Measurements from ENCODE around the gene ADARB1.

DNA sequence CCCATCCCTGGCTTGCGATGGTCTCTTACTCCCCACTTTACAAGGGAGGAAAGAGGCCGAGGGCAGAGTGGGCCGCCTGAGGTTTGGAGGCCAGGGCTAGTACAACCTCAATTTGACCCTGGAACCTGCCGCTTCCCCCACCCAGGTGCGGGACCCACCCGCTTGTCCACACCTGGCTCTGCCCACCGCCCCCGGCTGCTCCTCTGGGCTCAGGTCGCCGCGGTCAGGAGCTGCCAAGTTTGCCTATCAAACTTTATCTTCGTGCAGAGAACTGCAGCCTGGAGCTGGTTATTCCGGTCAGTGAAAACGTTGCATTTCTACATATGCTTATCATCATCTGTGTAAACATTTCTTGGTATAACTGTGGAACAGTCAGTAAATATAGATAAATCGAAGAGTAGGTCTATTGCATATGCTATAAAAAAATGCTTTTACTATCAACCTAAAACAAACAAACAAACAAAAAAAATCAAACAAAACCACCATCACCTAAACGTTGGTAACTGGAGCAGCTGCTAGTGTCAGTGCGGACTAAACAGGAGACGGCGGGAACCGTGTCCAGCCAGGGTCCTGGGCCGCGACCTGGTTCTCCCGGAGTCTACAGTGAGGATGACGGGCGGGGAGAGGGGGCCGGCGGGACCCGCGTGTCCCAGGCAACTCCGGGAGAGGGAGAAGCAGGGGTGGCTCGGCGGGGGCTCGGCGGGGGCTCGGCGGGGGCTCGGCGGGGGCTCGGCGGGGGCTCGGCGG lies 906 bp upstream of the ADARB1 start:
- no peak for TF ChIP-seq CTCF (conservative IDR thresholded peaks at IDR 0.05; ENCODE audit: low read depth in 2 of 2)
- TF ChIP-seq POLR2AphosphoS5 (IDR thresholded peaks at IDR 0.05; ENCODE audit: low read depth) = peak; percentile 36; the same call in 1 of the 2 replicates
- no peak for TF ChIP-seq JUNB (IDR thresholded peaks at IDR 0.05; ENCODE audit: unreplicated experiment)
- no peak for TF ChIP-seq EZH2 (IDR thresholded peaks at IDR 0.05; ENCODE audit: low read depth, unreplicated experiment)
- no peak for TF ChIP-seq EZH2phosphoT487 (IDR thresholded peaks at IDR 0.05; ENCODE audit: unreplicated experiment)
- TF ChIP-seq, protein P1, sequence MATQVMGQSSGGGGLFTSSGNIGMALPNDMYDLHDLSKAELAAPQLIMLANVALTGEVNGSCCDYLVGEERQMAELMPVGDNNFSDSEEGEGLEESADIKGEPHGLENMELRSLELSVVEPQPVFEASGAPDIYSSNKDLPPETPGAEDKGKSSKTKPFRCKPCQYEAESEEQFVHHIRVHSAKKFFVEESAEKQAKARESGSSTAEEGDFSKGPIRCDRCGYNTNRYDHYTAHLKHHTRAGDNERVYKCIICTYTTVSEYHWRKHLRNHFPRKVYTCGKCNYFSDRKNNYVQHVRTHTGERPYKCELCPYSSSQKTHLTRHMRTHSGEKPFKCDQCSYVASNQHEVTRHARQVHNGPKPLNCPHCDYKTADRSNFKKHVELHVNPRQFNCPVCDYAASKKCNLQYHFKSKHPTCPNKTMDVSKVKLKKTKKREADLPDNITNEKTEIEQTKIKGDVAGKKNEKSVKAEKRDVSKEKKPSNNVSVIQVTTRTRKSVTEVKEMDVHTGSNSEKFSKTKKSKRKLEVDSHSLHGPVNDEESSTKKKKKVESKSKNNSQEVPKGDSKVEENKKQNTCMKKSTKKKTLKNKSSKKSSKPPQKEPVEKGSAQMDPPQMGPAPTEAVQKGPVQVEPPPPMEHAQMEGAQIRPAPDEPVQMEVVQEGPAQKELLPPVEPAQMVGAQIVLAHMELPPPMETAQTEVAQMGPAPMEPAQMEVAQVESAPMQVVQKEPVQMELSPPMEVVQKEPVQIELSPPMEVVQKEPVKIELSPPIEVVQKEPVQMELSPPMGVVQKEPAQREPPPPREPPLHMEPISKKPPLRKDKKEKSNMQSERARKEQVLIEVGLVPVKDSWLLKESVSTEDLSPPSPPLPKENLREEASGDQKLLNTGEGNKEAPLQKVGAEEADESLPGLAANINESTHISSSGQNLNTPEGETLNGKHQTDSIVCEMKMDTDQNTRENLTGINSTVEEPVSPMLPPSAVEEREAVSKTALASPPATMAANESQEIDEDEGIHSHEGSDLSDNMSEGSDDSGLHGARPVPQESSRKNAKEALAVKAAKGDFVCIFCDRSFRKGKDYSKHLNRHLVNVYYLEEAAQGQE (IDR thresholded peaks at IDR 0.05; ENCODE audit: unreplicated experiment) = no peak
